Right atrium auricular region (tissue), 2 donors: Measurements from ENCODE around the gene ARID3A. TPM values are rescaled to one million over a fixed set of nuclear protein-coding genes. Genes with fewer than 3 reads are reported as not detected.

Source experiments
- DNase-seq: peaks from one replicate; pipeline ENCODE4 v3.0.0-alpha.2; 2019; ENCODE audit warnings: low spot score
- H3K27ac ChIP-seq, 2 donors: fragments of 200-600 bp; sonication (generic); 1 replicate in 1 of 2; 2 replicates in 1 of 2; pipeline ENCODE4 v1.5.1; 2016 to 2019
- H3K27me3 ChIP-seq, 2 donors: fragments of 200-600 bp; sonication (generic); one replicate each; pipeline versions ENCODE4 v1.5.1 to v1.6.0; 2017 to 2019
- H3K36me3 ChIP-seq: fragments of 200-600 bp; sonication (generic); one replicate; pipeline ENCODE4 v1.5.1; 2016
- H3K4me1 ChIP-seq, 2 donors: fragments of 200-600 bp; sonication (generic); one replicate each; pipeline versions ENCODE4 v1.5.1 to v1.6.0; 2017 to 2019
- H3K4me3 ChIP-seq, 2 donors: fragments of 200-600 bp; sonication (generic); 1 replicate in 1 of 2; 2 replicates in 1 of 2; pipeline ENCODE4 v1.5.1; 2017 to 2019; ENCODE audit warnings: mild to moderate bottlenecking in 1 of 2, moderate library complexity in 1 of 2
- H3K9me3 ChIP-seq, 2 donors: fragments of 200-600 bp; sonication (generic); one replicate each; pipeline ENCODE4 v1.5.1; 2019
- total RNA-seq, 2 donors: library from RNA; depleted of rRNA; stranded (reverse); fragments of >200 nt; gene quantifications; one replicate each; pipeline ENCODE4 v1.1.0, GENCODE V29; 2016
- TF ChIP-seq, protein P1 (sequence below), 2 donors: fragments of 200-600 bp; sonication (generic); IDR thresholded peaks; one replicate each; pipeline ENCODE4 v1.5.1; 2019; ENCODE audit warnings: antibody characterized with exemption in 2 of 2

The ARID3A gene
- total RNA-seq, 2 donors from 2014 or later = 1.7 to 3.4 TPM

DNA sequence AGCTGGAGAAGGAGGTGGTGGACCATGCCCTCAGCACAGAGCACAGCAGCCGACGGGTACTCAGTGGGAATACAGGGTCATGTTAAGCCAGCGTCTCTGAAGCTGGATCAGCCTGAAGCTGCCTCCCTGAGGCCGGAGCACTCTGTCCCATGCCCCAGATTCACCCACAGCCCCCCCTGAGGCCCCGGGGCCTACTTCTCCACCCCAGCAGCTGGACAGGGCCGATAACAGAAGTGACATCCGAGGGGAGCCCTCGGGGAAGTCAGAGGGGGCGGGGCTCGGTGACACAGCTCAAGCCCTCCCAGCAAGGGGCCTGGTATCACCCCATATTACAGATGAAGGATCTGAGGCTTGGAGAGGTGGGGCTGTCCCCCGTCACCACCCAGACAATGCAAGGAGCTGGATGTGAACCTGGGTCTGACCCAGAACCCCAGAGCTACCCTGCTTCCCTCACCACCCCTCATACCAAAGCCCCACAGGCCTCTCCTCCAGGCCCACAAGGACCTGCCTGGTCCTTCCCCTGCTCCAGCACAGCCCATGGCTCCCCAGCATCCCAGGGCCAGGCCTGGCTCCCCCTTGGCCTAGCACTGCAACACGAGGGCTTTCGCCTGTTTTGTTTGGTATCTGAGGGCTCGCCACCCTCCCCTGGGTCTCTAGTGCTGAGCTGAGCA lies 18.5 kb upstream of the ARID3A start:
- Histone ChIP-seq H3K4me3 (no peak overlapping the region), H3K36me3 (no peaks in the 10 kb centered on the region), H3K27ac (no peak overlapping the region), H3K9me3 (no peaks in the 10 kb centered on the region), H3K27me3 (no peaks in the 10 kb centered on the region), H3K4me1 (no peaks in the 10 kb centered on the region)
- TF ChIP-seq, protein P1, sequence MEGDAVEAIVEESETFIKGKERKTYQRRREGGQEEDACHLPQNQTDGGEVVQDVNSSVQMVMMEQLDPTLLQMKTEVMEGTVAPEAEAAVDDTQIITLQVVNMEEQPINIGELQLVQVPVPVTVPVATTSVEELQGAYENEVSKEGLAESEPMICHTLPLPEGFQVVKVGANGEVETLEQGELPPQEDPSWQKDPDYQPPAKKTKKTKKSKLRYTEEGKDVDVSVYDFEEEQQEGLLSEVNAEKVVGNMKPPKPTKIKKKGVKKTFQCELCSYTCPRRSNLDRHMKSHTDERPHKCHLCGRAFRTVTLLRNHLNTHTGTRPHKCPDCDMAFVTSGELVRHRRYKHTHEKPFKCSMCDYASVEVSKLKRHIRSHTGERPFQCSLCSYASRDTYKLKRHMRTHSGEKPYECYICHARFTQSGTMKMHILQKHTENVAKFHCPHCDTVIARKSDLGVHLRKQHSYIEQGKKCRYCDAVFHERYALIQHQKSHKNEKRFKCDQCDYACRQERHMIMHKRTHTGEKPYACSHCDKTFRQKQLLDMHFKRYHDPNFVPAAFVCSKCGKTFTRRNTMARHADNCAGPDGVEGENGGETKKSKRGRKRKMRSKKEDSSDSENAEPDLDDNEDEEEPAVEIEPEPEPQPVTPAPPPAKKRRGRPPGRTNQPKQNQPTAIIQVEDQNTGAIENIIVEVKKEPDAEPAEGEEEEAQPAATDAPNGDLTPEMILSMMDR (IDR thresholded peaks at IDR 0.05) = no peak
- no peak for DNase-seq

DNA sequence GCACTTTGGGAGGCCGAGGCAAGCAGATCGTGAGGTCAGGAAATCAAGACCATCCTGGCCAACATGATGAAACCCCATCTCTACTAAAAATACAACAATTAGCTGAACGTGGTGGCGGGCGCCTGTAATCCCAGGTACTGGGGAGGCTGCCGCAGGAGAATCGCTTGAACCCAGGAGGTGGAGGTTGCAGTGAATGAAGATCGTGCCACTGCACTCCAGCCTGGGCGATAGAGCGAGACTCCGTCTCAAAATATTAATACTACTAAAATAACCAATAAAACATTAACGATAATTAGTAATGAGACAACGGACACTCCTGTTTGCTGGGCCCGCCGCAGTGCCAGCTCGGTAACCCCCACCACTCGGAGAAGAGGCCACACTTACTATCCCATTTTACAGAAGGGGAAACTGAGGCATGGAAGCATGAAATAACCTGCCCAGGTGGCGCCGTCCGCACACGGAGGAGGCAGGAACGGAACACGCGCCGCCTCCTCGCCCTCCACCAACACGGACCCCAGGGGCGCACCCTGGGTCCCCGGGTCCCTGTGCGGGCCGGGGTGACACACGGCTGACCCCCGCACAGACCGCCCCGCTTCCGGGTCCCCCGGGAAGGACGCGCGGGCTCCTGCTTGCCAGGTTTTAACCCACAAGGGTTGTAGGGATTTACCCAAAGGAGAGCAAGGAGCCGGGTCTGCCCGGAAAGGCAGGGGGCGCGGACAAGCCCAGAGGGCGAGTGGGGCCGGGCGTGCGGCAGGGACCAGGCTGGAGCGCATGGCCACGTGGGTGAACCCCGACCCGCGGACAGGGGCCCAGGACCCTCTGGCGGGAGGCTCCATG lies 14.4 kb upstream of the ARID3A start:
- no peaks in the 10 kb centered on the region for H3K36me3 ChIP-seq
- DNase-seq = no peak
- H3K4me1 ChIP-seq = peaks cover 0 to 7% of the 10 kb centered on the region in 2 donors
- no peak overlapping the region for H3K27ac ChIP-seq
- H3K4me3 ChIP-seq = no peak overlapping the region
- no peaks in the 10 kb centered on the region for H3K9me3 ChIP-seq
- H3K27me3 ChIP-seq = no peaks in the 10 kb centered on the region
- TF ChIP-seq, protein P1 (IDR thresholded peaks at IDR 0.05) = no peak

DNA sequence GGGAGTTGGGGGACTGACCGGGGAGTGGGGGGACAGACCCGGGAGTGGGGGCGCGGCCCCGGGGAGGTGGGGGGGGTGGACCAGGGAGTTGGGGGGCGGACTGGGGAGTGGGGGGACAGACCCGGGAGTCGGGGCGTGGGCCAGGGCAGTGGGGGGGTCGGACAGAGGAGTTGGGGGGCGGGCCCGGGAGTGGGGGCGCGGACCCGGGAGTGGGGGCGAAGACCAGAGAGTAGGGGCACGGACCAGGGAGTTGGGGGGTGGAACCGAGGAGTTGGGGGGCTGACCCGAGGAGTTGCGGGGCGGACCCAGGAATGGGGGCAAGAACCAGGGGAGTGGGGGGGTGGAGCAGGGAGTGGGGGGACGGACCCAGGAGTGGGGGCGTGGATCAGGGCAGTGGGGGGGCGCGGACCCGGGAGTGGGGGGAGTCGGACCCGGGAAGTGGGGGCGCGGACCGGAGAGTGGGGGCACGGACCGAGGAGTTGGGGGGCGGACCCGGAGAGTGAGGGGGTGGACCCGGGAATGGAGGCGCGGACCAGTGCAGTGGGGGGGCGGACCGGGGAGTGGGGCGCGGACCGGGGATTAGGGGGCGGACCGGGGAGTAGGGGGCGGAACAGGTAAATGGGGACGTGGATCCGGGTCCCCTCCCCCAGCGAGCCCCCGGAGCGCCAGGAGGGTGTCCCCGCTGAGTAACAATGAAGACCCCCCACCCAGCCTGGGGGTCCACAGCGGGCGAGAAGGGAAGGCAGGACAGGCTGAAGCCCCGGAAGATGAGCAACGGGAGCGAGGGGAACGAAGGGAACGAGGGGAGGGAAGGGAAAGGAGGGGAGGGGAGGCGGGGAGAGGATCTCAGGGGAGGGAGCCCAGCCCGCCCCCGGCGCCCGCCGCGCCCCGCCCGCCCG lies 13.4 kb upstream of the ARID3A start:
- no peak for DNase-seq
- H3K9me3 ChIP-seq = no peaks in the 10 kb centered on the region
- H3K4me1 ChIP-seq = peaks cover 0 to 16% of the 10 kb centered on the region in 2 donors
- H3K4me3 ChIP-seq = peak overlapping the region; percentile 87 to 94
- TF ChIP-seq, protein P1 (IDR thresholded peaks at IDR 0.05) = no peak
- H3K36me3 ChIP-seq = no peaks in the 10 kb centered on the region
- H3K27ac ChIP-seq = peak overlapping the region; percentile 64 to 80
- peaks cover 0 to 5% of the 10 kb centered on the region in 2 donors for H3K27me3 ChIP-seq

DNA sequence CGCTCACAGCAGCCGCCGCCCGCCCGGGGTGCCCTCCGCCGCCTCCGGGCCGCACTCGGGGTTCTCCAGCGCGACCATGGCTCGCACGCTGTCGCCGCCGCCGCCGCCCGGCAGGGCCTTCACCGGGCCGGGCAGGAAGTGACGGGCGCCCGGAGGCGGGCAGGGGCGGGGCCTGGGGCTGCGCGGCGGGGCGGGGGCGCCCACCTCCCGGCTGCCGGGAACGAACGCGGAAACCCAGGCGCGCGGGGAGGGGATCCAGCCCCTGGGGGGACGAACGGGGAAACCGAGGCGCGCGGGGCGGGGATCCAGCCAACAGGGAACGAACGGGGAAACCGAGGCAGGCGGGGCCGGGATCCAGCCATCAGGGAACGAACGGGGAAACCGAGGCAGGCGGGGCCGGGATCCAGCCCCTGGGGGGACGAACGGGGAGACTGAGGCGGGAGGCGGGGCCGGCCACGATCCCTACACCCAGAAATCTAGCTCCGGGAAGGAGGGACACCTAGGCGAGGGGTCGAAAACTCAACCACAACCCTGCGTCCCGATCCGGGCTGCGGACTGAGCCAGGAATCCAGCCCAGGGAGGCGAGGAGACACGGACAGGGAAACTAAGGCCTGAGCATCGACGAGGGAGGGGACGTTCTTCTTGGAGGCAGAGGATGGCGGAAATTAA lies 12.6 kb upstream of the ARID3A start, which contains the start of gene R3HDM4:
R3HDM4 (minus strand) TSS at position 140 of the 669 bp plus-strand sequence; CDS start at position 78, 62 bp downstream.
- Histone ChIP-seq H3K27ac (peak within 1 kb of the TSS; percentile 79 to 93), H3K36me3 (no peaks in the 10 kb centered on the region), H3K4me3 (peak within 1 kb of the TSS; percentile 87 to 94), H3K9me3 (no peaks in the 10 kb centered on the region), H3K4me1 (peaks cover 0 to 24% of the 10 kb centered on the region in 2 donors), H3K27me3 (peaks cover 0 to 13% of the 10 kb centered on the region in 2 donors)
- peak; percentile 68 for DNase-seq
- TF ChIP-seq, protein P1 (IDR thresholded peaks at IDR 0.05) = no peak
